ENCODE measurements around the gene ENO1.
A peak's percentile ranks its signal among the peaks of the same experiment; 100 is the strongest.

Gene ENO1

GRCh38 chr1:8870616-8871538 is 7.6 kb downstream of the ENO1 start:
- no peak for DNase-seq (ENCODE audit: low spot score)

- no peak for DNase-seq (ENCODE audit: low spot score)
Observed at GRCh38 chr1:8870103-8870502, 8.4 kb downstream of the ENO1 start.

- DNase-seq (ENCODE audit: low spot score) = no peak
Observed at GRCh38 chr1:8867878-8868567, 10.5 kb downstream of the ENO1 start.

- no peak for DNase-seq (ENCODE audit: low spot score)
Observed at GRCh38 chr1:8866792-8867415, 11.6 kb downstream of the ENO1 start.

GRCh38 chr1:8866173-8866791 is 12.2 kb downstream of the ENO1 start:
- DNase-seq (ENCODE audit: low spot score) = no peak

- no peak for DNase-seq (ENCODE audit: low spot score)
Observed at GRCh38 chr1:8864713-8865344, 13.7 kb downstream of the ENO1 start.

GRCh38 chr1:8863794-8864233 is 14.7 kb downstream of the ENO1 start:
- DNase-seq (ENCODE audit: low spot score) = no peak

GRCh38 chr1:8863138-8863537 is 15.3 kb downstream of the ENO1 start:
- DNase-seq (ENCODE audit: low spot score) = no peak

GRCh38 chr1:8862528-8862927 is 16.0 kb downstream of the ENO1 start:
- DNase-seq (ENCODE audit: low spot score) = peak; percentile 26

GRCh38 chr1:8860738-8861516 is 17.6 kb downstream of the ENO1 start:
- no peak for DNase-seq (ENCODE audit: low spot score)

GRCh38 chr1:8858888-8859706 is 19.4 kb downstream of the ENO1 start:
- DNase-seq (ENCODE audit: low spot score) = peak; percentile 56

GRCh38 chr1:8858112-8858668 is 20.3 kb downstream of the ENO1 start:
- DNase-seq (ENCODE audit: low spot score) = no peak

GRCh38 chr1:8856689-8857412 is 21.6 kb downstream of the ENO1 start:
- DNase-seq (ENCODE audit: low spot score) = no peak

- no peak for DNase-seq (ENCODE audit: low spot score)
Observed at GRCh38 chr1:8854240-8854639, 24.2 kb downstream of the ENO1 start.

GRCh38 chr1:8851060-8851459 is 27.4 kb downstream of the ENO1 start:
- DNase-seq (ENCODE audit: low spot score) = no peak

GRCh38 chr1:8848663-8849386 is 29.7 kb downstream of the ENO1 start:
- peak; percentile 70 for DNase-seq (ENCODE audit: low spot score)

- no peak for DNase-seq (ENCODE audit: low spot score)
Observed at GRCh38 chr1:8847990-8848389, 30.5 kb downstream of the ENO1 start.

GRCh38 chr1:8846263-8846662 is 32.2 kb downstream of the ENO1 start:
- no peak for DNase-seq (ENCODE audit: low spot score)
